RCC 7860 (cell line): Measurements from ENCODE around the gene SLC4A7.

Experiments used
- DNase-seq: peaks from one replicate; pipeline ENCODE4 v3.0.0-alpha.2; 2015; ENCODE audit warnings: low spot score
- FAIRE-seq: peaks from 2 replicates; lab custom pipeline; 2012; peaks lifted over from hg19 to GRCh38; lab: Jason Lieb, UNC

The SLC4A7 gene

GRCh38 chr3:27368831-27369607, 115.2 kb downstream of the SLC4A7 start, which contains the start of gene NEK10:
Gene NEK10 (minus strand): TSS chr3:27369383. CDS start chr3:27352882, 16,501 bp downstream.
- FAIRE-seq (no peak), DNase-seq (peak; percentile 33)

GRCh38 chr3:27366062-27366591, 118.1 kb downstream of the SLC4A7 start:
- DNase-seq (no peak), FAIRE-seq (no peak)

GRCh38 chr3:27360113-27361078, 123.8 kb downstream of the SLC4A7 start:
- DNase-seq (no peak), FAIRE-seq (no peak)

- DNase-seq (no peak), FAIRE-seq (no peak)
Observed at GRCh38 chr3:27358372-27358771, 125.8 kb downstream of the SLC4A7 start.

GRCh38 chr3:27357665-27358258, 126.4 kb downstream of the SLC4A7 start:
- FAIRE-seq: no peak

GRCh38 chr3:27356976-27357375, 127.2 kb downstream of the SLC4A7 start:
- no peak for FAIRE-seq
- no peak for DNase-seq

More at GRCh38 chr3:27357665-27358258, 126.4 kb downstream of the SLC4A7 start:
- DNase-seq: no peak

- DNase-seq: no peak
- FAIRE-seq: no peak
Observed at GRCh38 chr3:27354588-27355203, 129.5 kb downstream of the SLC4A7 start.

GRCh38 chr3:27354161-27354560, 130.0 kb downstream of the SLC4A7 start:
- FAIRE-seq: no peak
- no peak for DNase-seq

GRCh38 chr3:27353221-27353620, 131.0 kb downstream of the SLC4A7 start:
- FAIRE-seq (no peak), DNase-seq (no peak)

- no peak for FAIRE-seq
- DNase-seq: no peak
Observed at GRCh38 chr3:27352047-27352446, 132.1 kb downstream of the SLC4A7 start.

GRCh38 chr3:27349832-27350231, 134.4 kb downstream of the SLC4A7 start:
- no peak for DNase-seq
- no peak for FAIRE-seq

GRCh38 chr3:27345959-27346865, 138.0 kb downstream of the SLC4A7 start:
- FAIRE-seq (no peak), DNase-seq (no peak)

- no peak for FAIRE-seq
- no peak for DNase-seq
Observed at GRCh38 chr3:27345493-27345892, 138.7 kb downstream of the SLC4A7 start.

- DNase-seq (no peak), FAIRE-seq (no peak)
Observed at GRCh38 chr3:27345045-27345444, 139.1 kb downstream of the SLC4A7 start.

GRCh38 chr3:27344192-27344591, 140.0 kb downstream of the SLC4A7 start:
- FAIRE-seq (no peak), DNase-seq (no peak)

GRCh38 chr3:27342267-27342666, 141.9 kb downstream of the SLC4A7 start:
- DNase-seq (no peak), FAIRE-seq (no peak)

- DNase-seq (no peak), FAIRE-seq (no peak)
Observed at GRCh38 chr3:27340534-27340933, 143.7 kb downstream of the SLC4A7 start.

GRCh38 chr3:27335571-27335970, 148.6 kb downstream of the SLC4A7 start:
- DNase-seq: no peak
- no peak for FAIRE-seq

GRCh38 chr3:27333843-27334242, 150.3 kb downstream of the SLC4A7 start:
- FAIRE-seq (no peak), DNase-seq (no peak)
